CD4-positive, alpha-beta T cell (primary cell): ENCODE results near the gene DOLPP1. TPM values are rescaled to one million over a fixed set of nuclear protein-coding genes. Genes with fewer than 3 reads are reported as not detected.

Experiments used
- ATAC-seq: fragments of 200-7000 bp; cut with Tn5 transposase; one replicate; pipeline ENCODE4 v1.10.0; 2022; ENCODE audit warnings: mild to moderate bottlenecking; ENCODE audit not compliant: poor library complexity
- CTCF ChIA-PET: fragments of 350-600 bp; sonication (Branson Sonifier 250); formaldehyde crosslinking; loops from one replicate; lab custom pipeline; 2021; ENCODE audit warnings: antibody characterized with exemption, inconsistent platforms; lab: Charles Lee
- POLR2A ChIA-PET: fragments of 350-600 bp; sonication (Branson Sonifier 250); formaldehyde crosslinking; loops from one replicate; lab custom pipeline; 2021; ENCODE audit warnings: antibody characterized with exemption, inconsistent platforms; lab: Charles Lee
- DNase-seq, 14 experiments: peaks; one replicate each; pipeline ENCODE4 v3.0.0-alpha.2; 2013 to 2020; ENCODE audit warnings: mixed read lengths in 2 of 14
- H3K27ac ChIP-seq, 2 donors: one replicate each; pipeline versions ENCODE4 v1.5.1 to v1.7.0; 2013; ENCODE audit warnings: low read length in 2 of 2, low read depth in 1 of 2, mild to moderate bottlenecking in 1 of 2
- H3K27me3 ChIP-seq, 2 experiments: 1 replicate in 1 of 2; 2 replicates in 1 of 2; pipeline versions ENCODE4 v1.6.1 to v1.7.0; 2013; ENCODE audit warnings: low read length in 2 of 2, control low read depth in 1 of 2, mild to moderate bottlenecking in 1 of 2, moderate library complexity in 1 of 2; ENCODE audit not compliant: insufficient read depth in 2 of 2, control insufficient read depth in 1 of 2
- H3K36me3 ChIP-seq: one replicate; pipeline ENCODE4 v1.6.1; 2013; ENCODE audit warnings: low read length, control low read depth; ENCODE audit not compliant: insufficient read depth
- H3K4me1 ChIP-seq: one replicate; pipeline ENCODE4 v1.6.1; 2013; ENCODE audit warnings: low read length, control low read depth; ENCODE audit not compliant: insufficient read depth
- H3K4me3 ChIP-seq: one replicate; pipeline ENCODE4 v1.5.1; 2013; ENCODE audit warnings: mild to moderate bottlenecking, low read length, moderate library complexity
- H3K9me3 ChIP-seq, 2 experiments: 1 replicate in 1 of 2; 2 replicates in 1 of 2; pipeline versions ENCODE4 v1.6.1 to v1.7.0; 2013; ENCODE audit warnings: low read length in 2 of 2, mild to moderate bottlenecking in 2 of 2, control low read depth in 1 of 2, moderate library complexity in 1 of 2; ENCODE audit not compliant: control insufficient read depth in 1 of 2, insufficient read depth in 1 of 2
- H3K27ac Mint-ChIP-seq: one replicate; pipeline ENCODE4 v1.8.0; 2020; ENCODE audit warnings: mixed read lengths
- H3K27me3 Mint-ChIP-seq: one replicate; pipeline ENCODE4 v1.8.0; 2021; ENCODE audit warnings: mixed read lengths
- H3K36me3 Mint-ChIP-seq: one replicate; pipeline ENCODE4 v1.8.0; 2021; ENCODE audit warnings: low read depth, mixed read lengths
- H3K4me1 Mint-ChIP-seq: one replicate; pipeline ENCODE4 v1.8.0; 2021; ENCODE audit warnings: low read depth, mixed read lengths
- H3K4me3 Mint-ChIP-seq: one replicate; pipeline ENCODE4 v1.8.0; 2020; ENCODE audit warnings: mild to moderate bottlenecking, mixed read lengths
- H3K9me3 Mint-ChIP-seq: one replicate; pipeline ENCODE4 v1.8.0; 2020; ENCODE audit warnings: mixed read lengths
- intact Hi-C, 2 experiments: fragments of 100-400 bp; cut with DNase I in 1 of 2; cut with micrococcal nuclease in 1 of 2; formaldehyde crosslinking; loops; one replicate each; pipeline versions ENCODE4 v1.15.1 to v1.9.0; 2023 to 2025; cut with DNase I, micrococcal nuclease
- total RNA-seq, 174 experiments: library from RNA in 2 of 174; stranded (reverse) in 2 of 174; gene quantifications; one replicate each; pipeline ENCODE4 v1.2.3 and lab custom pipeline; 2021 to 2026
- TF ChIP-seq, protein P1 (sequence below): fragments of 200-600 bp; IDR thresholded peaks from one replicate; pipeline ENCODE4 v1.8.0; 2022; ENCODE audit warnings: antibody characterized with exemption, mild to moderate bottlenecking

The DOLPP1 gene
- total RNA-seq, 2 experiments from 2014 or later = 2.7 to 3.6 TPM

DNA sequence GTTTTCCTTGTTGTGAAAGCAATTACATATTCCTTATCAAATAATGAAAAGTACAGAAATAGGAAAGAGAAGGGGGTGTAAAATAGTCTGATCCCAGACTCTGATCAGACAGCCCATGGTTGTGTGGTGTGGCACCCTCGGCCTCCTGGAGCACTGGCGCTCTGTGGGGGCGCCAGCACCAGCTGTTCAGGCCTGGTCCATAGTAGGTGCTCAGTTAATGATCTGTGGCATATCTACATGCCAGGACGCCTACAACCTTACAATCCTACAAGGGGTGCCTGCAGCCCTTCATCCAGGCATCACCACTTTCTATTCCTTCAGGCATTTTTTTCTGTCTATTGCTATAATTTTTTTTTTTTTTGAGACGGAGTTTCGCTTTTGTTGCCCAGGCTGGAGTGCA, 27.9 kb upstream of the DOLPP1 start:
- Histone ChIP-seq H3K36me3 (peaks cover 41% of the 10 kb centered on the region), H3K4me3 (no peak overlapping the region), H3K27ac (no peak overlapping the region), H3K9me3 (no peaks in the 10 kb centered on the region), H3K27me3 (no peaks in the 10 kb centered on the region), H3K4me1 (no peaks in the 10 kb centered on the region)
- no peak overlapping the region for H3K27ac Mint-ChIP-seq
- peaks cover 43% of the 10 kb centered on the region for H3K36me3 Mint-ChIP-seq
- no peak for ATAC-seq
- ChIA-PET CTCF (no interaction called here), POLR2A (no interaction called here)
- intact Hi-C loops = no loop called here
- H3K4me1 Mint-ChIP-seq = no peaks in the 10 kb centered on the region
- DNase-seq = no peak
- TF ChIP-seq, protein P1, sequence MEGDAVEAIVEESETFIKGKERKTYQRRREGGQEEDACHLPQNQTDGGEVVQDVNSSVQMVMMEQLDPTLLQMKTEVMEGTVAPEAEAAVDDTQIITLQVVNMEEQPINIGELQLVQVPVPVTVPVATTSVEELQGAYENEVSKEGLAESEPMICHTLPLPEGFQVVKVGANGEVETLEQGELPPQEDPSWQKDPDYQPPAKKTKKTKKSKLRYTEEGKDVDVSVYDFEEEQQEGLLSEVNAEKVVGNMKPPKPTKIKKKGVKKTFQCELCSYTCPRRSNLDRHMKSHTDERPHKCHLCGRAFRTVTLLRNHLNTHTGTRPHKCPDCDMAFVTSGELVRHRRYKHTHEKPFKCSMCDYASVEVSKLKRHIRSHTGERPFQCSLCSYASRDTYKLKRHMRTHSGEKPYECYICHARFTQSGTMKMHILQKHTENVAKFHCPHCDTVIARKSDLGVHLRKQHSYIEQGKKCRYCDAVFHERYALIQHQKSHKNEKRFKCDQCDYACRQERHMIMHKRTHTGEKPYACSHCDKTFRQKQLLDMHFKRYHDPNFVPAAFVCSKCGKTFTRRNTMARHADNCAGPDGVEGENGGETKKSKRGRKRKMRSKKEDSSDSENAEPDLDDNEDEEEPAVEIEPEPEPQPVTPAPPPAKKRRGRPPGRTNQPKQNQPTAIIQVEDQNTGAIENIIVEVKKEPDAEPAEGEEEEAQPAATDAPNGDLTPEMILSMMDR = no peak
- no peaks in the 10 kb centered on the region for H3K9me3 Mint-ChIP-seq
- H3K4me3 Mint-ChIP-seq = no peak overlapping the region
- no peaks in the 10 kb centered on the region for H3K27me3 Mint-ChIP-seq

- H3K4me3 ChIP-seq = no peak overlapping the region
- H3K27me3 ChIP-seq = no peaks in the 10 kb centered on the region
- ATAC-seq (no peak), DNase-seq (no peak)
- POLR2A ChIA-PET = no interaction called here
- TF ChIP-seq, protein P1 = no peak
- H3K27me3 Mint-ChIP-seq = no peaks in the 10 kb centered on the region
- H3K9me3 ChIP-seq = no peaks in the 10 kb centered on the region
- CTCF ChIA-PET = interaction anchor here (0.8 kb wide), 1 partner anchor 14 kb away, joined by 3 read pairs; no protein-coding TSS in a partner anchor
- peaks cover 36% of the 10 kb centered on the region for H3K36me3 ChIP-seq
- H3K27ac Mint-ChIP-seq = no peak overlapping the region
- no peaks in the 10 kb centered on the region for H3K9me3 Mint-ChIP-seq
- intact Hi-C loops = no loop called here
- H3K27ac ChIP-seq = no peak overlapping the region
- H3K4me1 Mint-ChIP-seq = no peaks in the 10 kb centered on the region
- H3K36me3 Mint-ChIP-seq = peaks cover 39% of the 10 kb centered on the region
- H3K4me1 ChIP-seq = no peaks in the 10 kb centered on the region
- H3K4me3 Mint-ChIP-seq = no peak overlapping the region
Observed at GRCh38 chr9:129054163-129054851, 26.6 kb upstream of the DOLPP1 start.

DNA sequence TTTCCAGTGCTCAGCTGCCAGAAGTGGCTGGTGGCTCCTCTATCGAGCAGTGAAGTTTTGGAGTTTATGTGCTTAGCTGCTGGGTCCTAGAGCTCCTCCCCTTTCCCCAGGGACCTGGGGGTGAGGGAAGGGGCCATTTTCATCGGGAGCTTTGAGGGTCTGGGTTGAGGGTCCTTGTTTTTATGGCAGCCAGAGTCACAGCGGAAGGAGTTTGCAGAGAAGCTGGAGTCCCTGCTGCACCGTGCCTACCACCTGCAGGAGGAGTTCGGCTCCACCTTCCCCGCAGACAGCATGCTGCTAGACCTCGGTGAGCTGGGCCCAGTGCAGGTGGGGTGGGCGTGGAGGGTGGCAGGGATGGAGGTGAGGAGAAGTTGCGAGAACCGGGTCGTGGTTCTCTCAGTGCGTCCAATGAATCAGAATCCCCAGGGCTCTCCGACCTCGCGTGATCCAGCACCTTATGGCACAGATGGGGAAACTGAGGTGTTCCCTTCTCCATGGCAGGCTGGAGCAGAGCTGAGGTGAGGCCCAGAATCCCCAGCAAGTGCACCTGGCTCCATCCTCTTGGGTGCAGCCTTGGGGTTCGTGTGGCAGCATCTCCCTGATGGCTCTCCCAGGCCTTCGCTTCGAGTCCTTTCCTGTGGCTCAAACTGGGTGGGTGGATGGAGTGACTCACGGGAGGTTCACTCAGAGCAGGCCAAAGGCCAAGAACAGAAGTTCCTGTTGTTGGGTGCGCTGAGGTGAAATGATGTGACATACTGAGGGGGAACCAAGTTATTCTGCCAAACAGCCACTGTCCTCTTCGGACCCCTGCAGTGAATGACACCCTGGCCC, 21.7 kb upstream of the DOLPP1 start:
- ATAC-seq (no peak), DNase-seq (no peak)
- H3K9me3 Mint-ChIP-seq = no peaks in the 10 kb centered on the region
- H3K27ac Mint-ChIP-seq = no peak overlapping the region
- Histone ChIP-seq H3K36me3 (peaks cover 61% of the 10 kb centered on the region), H3K9me3 (no peaks in the 10 kb centered on the region), H3K27ac (no peak overlapping the region), H3K27me3 (no peaks in the 10 kb centered on the region), H3K4me1 (no peaks in the 10 kb centered on the region), H3K4me3 (no peak overlapping the region)
- ChIA-PET POLR2A (interaction anchor here (0.6 kb wide), 1 partner anchor 296 kb away, joined by 3 read pairs; no protein-coding TSS in a partner anchor), CTCF (interaction anchor here (0.7 kb wide), 1 partner anchor 108 kb away, joined by 3 read pairs; no protein-coding TSS in a partner anchor)
- H3K36me3 Mint-ChIP-seq = peaks cover 52% of the 10 kb centered on the region
- H3K27me3 Mint-ChIP-seq = no peaks in the 10 kb centered on the region
- H3K4me3 Mint-ChIP-seq = no peak overlapping the region
- intact Hi-C loops = no loop called here
- no peaks in the 10 kb centered on the region for H3K4me1 Mint-ChIP-seq
- TF ChIP-seq, protein P1 = no peak
